CD4-positive, alpha-beta memory T cell (primary cell): ENCODE results near the gene LEP. TPM values are rescaled to one million over a fixed set of nuclear protein-coding genes. Genes with fewer than 3 reads are reported as not detected.
"Not testable (repeated sequence)": the region's sequence is repeated elsewhere in the genome, so short reads cannot be mapped to it uniquely, and the experiment has no call there.

ENCODE experiments used
- CTCF ChIA-PET: fragments of 350-600 bp; sonication (Branson Sonifier 250); formaldehyde crosslinking; loops from one replicate; lab custom pipeline; 2021; ENCODE audit warnings: inconsistent platforms; ENCODE audit not compliant: partially characterized antibody; lab: Charles Lee
- POLR2A ChIA-PET: fragments of 350-600 bp; sonication (Branson Sonifier 250); formaldehyde crosslinking; loops from one replicate; lab custom pipeline; 2021; ENCODE audit not compliant: partially characterized antibody; lab: Charles Lee
- DNase-seq, 5 donors: peaks; one replicate each; pipeline versions ENCODE4 v3.0.0 to v3.0.0-alpha.2; 2020 to 2022; ENCODE audit warnings: mixed read lengths in 1 of 5
- H3K27ac ChIP-seq: one replicate; pipeline ENCODE4 v1.7.0; 2013; ENCODE audit warnings: low read depth, low read length
- H3K27me3 ChIP-seq: 2 replicates; pipeline ENCODE4 v1.7.0; 2013; ENCODE audit warnings: mild to moderate bottlenecking, low read length, moderate library complexity; ENCODE audit not compliant: insufficient read depth
- H3K36me3 ChIP-seq: 2 replicates; pipeline ENCODE4 v1.7.0; 2013; ENCODE audit warnings: mild to moderate bottlenecking, low read length, moderate library complexity; ENCODE audit not compliant: insufficient read depth
- H3K4me1 ChIP-seq: 2 replicates; pipeline ENCODE4 v1.7.0; 2013; ENCODE audit warnings: mild to moderate bottlenecking, low read length, moderate library complexity; ENCODE audit not compliant: insufficient read depth
- H3K4me3 ChIP-seq, 2 donors: one replicate each; pipeline ENCODE4 v1.7.0; 2013; ENCODE audit warnings: low read length in 2 of 2, mild to moderate bottlenecking in 1 of 2
- H3K9me3 ChIP-seq, 2 donors: one replicate each; pipeline ENCODE4 v1.7.0; 2013; ENCODE audit warnings: low read length in 2 of 2, control low read depth in 1 of 2; ENCODE audit not compliant: control insufficient read depth in 1 of 2
- H3K27ac Mint-ChIP-seq, 7 donors: one replicate each; pipeline ENCODE4 v1.8.0; 2020 to 2021; ENCODE audit warnings: mixed read lengths in 7 of 7, mild to moderate bottlenecking in 6 of 7, inconsistent platforms in 3 of 7, moderate library complexity in 3 of 7
- H3K27me3 Mint-ChIP-seq, 2 donors: one replicate each; pipeline ENCODE4 v1.8.0; 2020 to 2021; ENCODE audit warnings: mixed read lengths in 2 of 2
- H3K36me3 Mint-ChIP-seq, 2 donors: one replicate each; pipeline ENCODE4 v1.8.0; 2020 to 2021; ENCODE audit warnings: mixed read lengths in 2 of 2, inconsistent platforms in 1 of 2, mild to moderate bottlenecking in 1 of 2
- H3K4me1 Mint-ChIP-seq, 4 donors: one replicate each; pipeline ENCODE4 v1.8.0; 2020 to 2021; ENCODE audit warnings: mixed read lengths in 4 of 4, mild to moderate bottlenecking in 1 of 4
- H3K4me3 Mint-ChIP-seq, 8 donors: one replicate each; pipeline ENCODE4 v1.8.0; 2020 to 2021; ENCODE audit warnings: mixed read lengths in 8 of 8, mild to moderate bottlenecking in 7 of 8, moderate library complexity in 6 of 8, inconsistent platforms in 3 of 8
- H3K9me3 Mint-ChIP-seq, 8 donors: one replicate each; pipeline ENCODE4 v1.8.0; 2020 to 2021; ENCODE audit warnings: mixed read lengths in 8 of 8, mild to moderate bottlenecking in 5 of 8, inconsistent platforms in 3 of 8, moderate library complexity in 1 of 8
- intact Hi-C: fragments of 100-400 bp; cut with micrococcal nuclease; formaldehyde crosslinking; loops from one replicate; pipeline ENCODE4 v1.15.1; 2023
- polyA plus RNA-seq, 2 donors: library from polyadenylated mRNA; unstranded; fragments of 300-500 nt; fragmentation: Illumina TruSeq; gene quantifications; one replicate each; pipeline ENCODE4 v1.2.3, GENCODE V29; 2021
- total RNA-seq, 2 experiments: library from RNA; stranded (reverse); gene quantifications; one replicate each; pipeline ENCODE4 v1.2.3, GENCODE V29; 2021

The LEP gene
- total and polyA plus RNA-seq, 4 experiments from 2014 or later, result not detected

- Mint-ChIP-seq H3K27me3 (no peaks in the 10 kb centered on the region), H3K27ac (no peak overlapping the region), H3K4me1 (no peaks in the 10 kb centered on the region), H3K36me3 (peaks cover 16 to 44% of the 10 kb centered on the region in 2 donors), H3K9me3 (peaks cover 0 to 8% (median 4%) of the 10 kb centered on the region in 8 donors), H3K4me3 (no peak overlapping the region)
- H3K27ac ChIP-seq, result no peak overlapping the region
- no peak overlapping the region for H3K4me3 ChIP-seq
- no peaks in the 10 kb centered on the region for H3K27me3 ChIP-seq
- H3K9me3 ChIP-seq, result no peaks in the 10 kb centered on the region
- DNase-seq, result no peak
- ChIA-PET CTCF (no interaction called here), POLR2A (no interaction called here)
- H3K36me3 ChIP-seq, result no peaks in the 10 kb centered on the region
- no peaks in the 10 kb centered on the region for H3K4me1 ChIP-seq
- intact Hi-C loops, result no loop called here
Measured at GRCh38 chr7:128287556-128287955, 46.5 kb downstream of the LEP start.

GRCh38 chr7:128298004-128298403 is 56.9 kb downstream of the LEP start:
- POLR2A ChIA-PET, H3K36me3 ChIP-seq, H3K9me3 Mint-ChIP-seq, H3K36me3 Mint-ChIP-seq, H3K27me3 Mint-ChIP-seq, H3K27me3 ChIP-seq, H3K9me3 ChIP-seq, intact Hi-C loops, H3K4me3 Mint-ChIP-seq, H3K27ac Mint-ChIP-seq, DNase-seq, H3K4me1 ChIP-seq, H3K4me1 Mint-ChIP-seq, H3K4me3 ChIP-seq, CTCF ChIA-PET, H3K27ac ChIP-seq: not testable (repeated sequence)

- Mint-ChIP-seq H3K27ac (no peak overlapping the region), H3K4me1 (no peaks in the 10 kb centered on the region), H3K4me3 (no peak overlapping the region), H3K9me3 (peaks cover 0 to 2% (median 0%) of the 10 kb centered on the region in 8 donors), H3K27me3 (no peaks in the 10 kb centered on the region), H3K36me3 (peaks cover 5 to 16% of the 10 kb centered on the region in 2 donors)
- no peak overlapping the region for H3K4me3 ChIP-seq
- H3K27ac ChIP-seq, result no peak overlapping the region
- no peaks in the 10 kb centered on the region for H3K36me3 ChIP-seq
- CTCF ChIA-PET, result no interaction called here
- no peaks in the 10 kb centered on the region for H3K4me1 ChIP-seq
- POLR2A ChIA-PET, result no interaction called here
- H3K9me3 ChIP-seq, result no peaks in the 10 kb centered on the region
- no peak for DNase-seq
- no peaks in the 10 kb centered on the region for H3K27me3 ChIP-seq
- intact Hi-C loops, result no loop called here
Measured at GRCh38 chr7:128299109-128299607, 58.1 kb downstream of the LEP start.

GRCh38 chr7:128302139-128302538 is 61.1 kb downstream of the LEP start:
- H3K36me3 ChIP-seq, result peaks cover 13% of the 10 kb centered on the region
- DNase-seq, result no peak
- no peak overlapping the region for H3K27ac ChIP-seq
- H3K4me1 ChIP-seq, result no peaks in the 10 kb centered on the region
- H3K9me3 ChIP-seq, result no peaks in the 10 kb centered on the region
- Mint-ChIP-seq H3K36me3 (peaks cover 27 to 44% of the 10 kb centered on the region in 2 donors), H3K4me1 (no peaks in the 10 kb centered on the region), H3K9me3 (peaks cover 0 to 2% (median 0%) of the 10 kb centered on the region in 8 donors), H3K27me3 (no peaks in the 10 kb centered on the region), H3K27ac (no peak overlapping the region), H3K4me3 (no peak overlapping the region)
- intact Hi-C loops, result no loop called here
- no peak overlapping the region for H3K4me3 ChIP-seq
- H3K27me3 ChIP-seq, result no peaks in the 10 kb centered on the region
- POLR2A ChIA-PET, result no interaction called here
- CTCF ChIA-PET, result no interaction called here

- Histone ChIP-seq H3K27me3 (no peaks in the 10 kb centered on the region), H3K27ac (no peak overlapping the region), H3K4me3 (no peak overlapping the region), H3K4me1 (no peaks in the 10 kb centered on the region), H3K9me3 (no peaks in the 10 kb centered on the region), H3K36me3 (peaks cover 22% of the 10 kb centered on the region)
- Mint-ChIP-seq H3K4me3 (no peak overlapping the region), H3K4me1 (no peaks in the 10 kb centered on the region), H3K27me3 (no peaks in the 10 kb centered on the region), H3K27ac (peak overlapping the region in 1 of 7 donors; percentile 3), H3K9me3 (peaks cover 0 to 2% (median 0%) of the 10 kb centered on the region in 8 donors), H3K36me3 (peaks cover 34 to 54% of the 10 kb centered on the region in 2 donors)
- intact Hi-C loops, result no loop called here
- ChIA-PET POLR2A (no interaction called here), CTCF (interaction anchor here (0.6 kb wide), 1 partner anchor 24 kb away, joined by 3 read pairs; no protein-coding TSS in a partner anchor)
- no peak for DNase-seq
Measured at GRCh38 chr7:128303133-128303532, 62.1 kb downstream of the LEP start.

GRCh38 chr7:128303643-128304042 is 62.6 kb downstream of the LEP start:
- H3K4me3 ChIP-seq, result no peak overlapping the region
- H3K27ac ChIP-seq, result no peak overlapping the region
- intact Hi-C loops, result no loop called here
- DNase-seq, result no peak
- H3K4me1 Mint-ChIP-seq, result no peaks in the 10 kb centered on the region
- peaks cover 26% of the 10 kb centered on the region for H3K36me3 ChIP-seq
- H3K27me3 ChIP-seq, result no peaks in the 10 kb centered on the region
- CTCF ChIA-PET, result no interaction called here
- H3K36me3 Mint-ChIP-seq, result peaks cover 38 to 58% of the 10 kb centered on the region in 2 donors
- POLR2A ChIA-PET, result no interaction called here
- no peaks in the 10 kb centered on the region for H3K9me3 ChIP-seq
- H3K9me3 Mint-ChIP-seq, result no peaks in the 10 kb centered on the region
- H3K4me1 ChIP-seq, result no peaks in the 10 kb centered on the region
- H3K27ac Mint-ChIP-seq, result peak overlapping the region in 1 of 7 donors; percentile 3
- no peak overlapping the region for H3K4me3 Mint-ChIP-seq
- H3K27me3 Mint-ChIP-seq, result no peaks in the 10 kb centered on the region

GRCh38 chr7:128304212-128304611 is 63.1 kb downstream of the LEP start:
- Mint-ChIP-seq H3K36me3 (peaks cover 43 to 61% of the 10 kb centered on the region in 2 donors), H3K9me3 (no peaks in the 10 kb centered on the region)
- intact Hi-C loops, result no loop called here

More at GRCh38 chr7:128304212-128304611, 63.1 kb downstream of the LEP start:
- no peak overlapping the region for H3K4me3 ChIP-seq
- POLR2A ChIA-PET, result no interaction called here
- DNase-seq, result no peak
- CTCF ChIA-PET, result no interaction called here
- H3K27me3 ChIP-seq, result no peaks in the 10 kb centered on the region
- H3K27me3 Mint-ChIP-seq, result no peaks in the 10 kb centered on the region
- H3K4me1 Mint-ChIP-seq, result no peaks in the 10 kb centered on the region
- no peaks in the 10 kb centered on the region for H3K4me1 ChIP-seq
- peaks cover 26% of the 10 kb centered on the region for H3K36me3 ChIP-seq
- no peak overlapping the region for H3K27ac ChIP-seq
- H3K4me3 Mint-ChIP-seq, result no peak overlapping the region
- H3K9me3 ChIP-seq, result no peaks in the 10 kb centered on the region
- no peak overlapping the region for H3K27ac Mint-ChIP-seq
